GM12875 (cell line): Measurements from ENCODE around the gene ITIH6.
"Not testable (repeated sequence)": the region's sequence is repeated elsewhere in the genome, so short reads cannot be mapped to it uniquely, and the experiment has no call there.

Experiments
- H3K4me3 ChIP-seq: one replicate; pipeline ENCODE4 v1.5.1; 2011; ENCODE audit warnings: low read depth, low read length, control low read depth
- CTCF ChIP-seq: IDR thresholded peaks from 2 replicates; pipeline ENCODE4 v1.5.1; 2011; ENCODE audit warnings: low read depth, mild to moderate bottlenecking, control low read depth, inconsistent platforms, low read length, moderate library complexity, borderline replicate concordance; ENCODE audit not compliant: insufficient read depth

The ITIH6 gene

GRCh38 chrX:54746928-54747327, 51.1 kb downstream of the ITIH6 start:
- TF ChIP-seq CTCF, result no peak
- no peak overlapping the region for H3K4me3 ChIP-seq

GRCh38 chrX:54745676-54746075, 52.4 kb downstream of the ITIH6 start:
- TF ChIP-seq CTCF, result no peak
- no peak overlapping the region for H3K4me3 ChIP-seq

- H3K4me3 ChIP-seq, result not testable (repeated sequence)
Measured at GRCh38 chrX:54738567-54738966, 59.5 kb downstream of the ITIH6 start.

GRCh38 chrX:54736298-54736942, 61.6 kb downstream of the ITIH6 start:
- H3K4me3 ChIP-seq, result not testable (repeated sequence)

GRCh38 chrX:54721424-54721823, 76.6 kb downstream of the ITIH6 start:
- no peak for TF ChIP-seq CTCF
- H3K4me3 ChIP-seq, result no peak overlapping the region

GRCh38 chrX:54715621-54716020, 82.4 kb downstream of the ITIH6 start:
- H3K4me3 ChIP-seq, result no peak overlapping the region
- TF ChIP-seq CTCF, result no peak

- no peak for TF ChIP-seq CTCF
- no peak overlapping the region for H3K4me3 ChIP-seq
Measured at GRCh38 chrX:54714424-54714823, 83.6 kb downstream of the ITIH6 start.

GRCh38 chrX:54711735-54712134, 86.3 kb downstream of the ITIH6 start:
- no peak overlapping the region for H3K4me3 ChIP-seq
- no peak for TF ChIP-seq CTCF
